Psoas muscle (tissue), 8 donors: ENCODE measurements around the gene RAPGEFL1. TPM values are rescaled to one million over a fixed set of nuclear protein-coding genes. Genes with fewer than 3 reads are reported as not detected.
A peak's percentile ranks its signal among the peaks of the same experiment; 100 is the strongest.

Experiments used
- ATAC-seq, 4 donors: fragments of 200-7000 bp; cut with Tn5 transposase; one replicate each; pipeline ENCODE4 v1.9.1; 2020; ENCODE audit warnings: moderate library complexity in 3 of 4, mild to moderate bottlenecking in 2 of 4
- DNase-seq, 2 donors: peaks; one replicate each; pipeline ENCODE4 v3.0.0-alpha.2; 2020
- H3K27ac ChIP-seq: fragments of 200-600 bp; one replicate; pipeline ENCODE4 v1.8.0; 2022
- H3K27me3 ChIP-seq, 3 donors: fragments of 200-600 bp in 1 of 3; one replicate each; pipeline versions ENCODE4 v1.6.1 to v1.8.0; 2013 to 2022; ENCODE audit warnings: low read length in 2 of 3, mild to moderate bottlenecking in 2 of 3, moderate library complexity in 1 of 3; ENCODE audit not compliant: insufficient read depth in 3 of 3
- H3K36me3 ChIP-seq, 2 donors: fragments of 200-600 bp in 1 of 2; one replicate each; pipeline versions ENCODE4 v1.6.1 to v1.8.0; 2013 to 2022; ENCODE audit warnings: low read depth in 1 of 2, mild to moderate bottlenecking in 1 of 2, moderate library complexity in 1 of 2; ENCODE audit not compliant: insufficient read depth in 1 of 2
- H3K4me1 ChIP-seq: fragments of 200-600 bp; one replicate; pipeline ENCODE4 v1.8.0; 2022
- H3K4me3 ChIP-seq: fragments of 200-600 bp; one replicate; pipeline ENCODE4 v1.8.0; 2022; ENCODE audit warnings: mild to moderate bottlenecking
- H3K9me3 ChIP-seq: fragments of 200-600 bp; one replicate; pipeline ENCODE4 v1.8.0; 2022
- CTCF ChIP-seq: fragments of 200-600 bp; IDR thresholded peaks from one replicate; pipeline ENCODE4 v1.8.0; 2022; ENCODE audit warnings: antibody characterized with exemption
- WGBS, 3 donors: extraction: QIAGEN DNeasy Blood & Tissue Kit; methylation state at CpG; one replicate each; pipeline versions ENCODE4 v1.1.6 to v1.1.7; 2013; 5-methylcytosine and 5-hydroxymethylcytosine counted together
- intact Hi-C, 2 donors: fragments of 100-400 bp; cut with DNase I; formaldehyde crosslinking; loops; one replicate each; pipeline versions ENCODE4 v1.11.0 to v1.14.2; 2022
- long read RNA-seq, 2 donors: library from polyadenylated mRNA; unstranded; transcript quantifications; one replicate each; pipeline ENCODE4 v2.0.0, GENCODE V29; 2021
- polyA plus RNA-seq, 3 donors: library from polyadenylated mRNA; stranded (reverse); fragments of 200-250 nt; gene quantifications; one replicate each; pipeline ENCODE4 v1.2.3, GENCODE V29; 2013
- total RNA-seq, 4 donors: library from RNA; stranded (reverse); fragmentation: NEBNext Ultra II Directional in 2 of 4; extraction: Animal tissue kit (Norgen Biotek cat#: 25700) in 2 of 4; gene quantifications; one replicate each; pipeline versions ENCODE4 v1.2.1 to v1.2.4, GENCODE V29; 2021 to 2023
- donor health status: healthy with polysubstance abuse.
- donor health status: DM: no; HTN: no; CAD: no; lungs with moderate emphysema.
- donor health status: Bipolar disorder and iron deficiency.
- donor health status: healthy.
- donor health status: DM: yes; HTN: yes; CAD: no.
- donor health status: DM: no; HTN: no; CAD: no.
- donor health status: DM: no; HTN: no; CAD: no.
- donor health status: DM: yes; HTN: yes; CAD: no.

Gene RAPGEFL1, protein sequence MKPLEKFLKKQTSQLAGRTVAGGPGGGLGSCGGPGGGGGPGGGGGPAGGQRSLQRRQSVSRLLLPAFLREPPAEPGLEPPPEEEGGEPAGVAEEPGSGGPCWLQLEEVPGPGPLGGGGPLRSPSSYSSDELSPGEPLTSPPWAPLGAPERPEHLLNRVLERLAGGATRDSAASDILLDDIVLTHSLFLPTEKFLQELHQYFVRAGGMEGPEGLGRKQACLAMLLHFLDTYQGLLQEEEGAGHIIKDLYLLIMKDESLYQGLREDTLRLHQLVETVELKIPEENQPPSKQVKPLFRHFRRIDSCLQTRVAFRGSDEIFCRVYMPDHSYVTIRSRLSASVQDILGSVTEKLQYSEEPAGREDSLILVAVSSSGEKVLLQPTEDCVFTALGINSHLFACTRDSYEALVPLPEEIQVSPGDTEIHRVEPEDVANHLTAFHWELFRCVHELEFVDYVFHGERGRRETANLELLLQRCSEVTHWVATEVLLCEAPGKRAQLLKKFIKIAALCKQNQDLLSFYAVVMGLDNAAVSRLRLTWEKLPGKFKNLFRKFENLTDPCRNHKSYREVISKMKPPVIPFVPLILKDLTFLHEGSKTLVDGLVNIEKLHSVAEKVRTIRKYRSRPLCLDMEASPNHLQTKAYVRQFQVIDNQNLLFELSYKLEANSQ
- total RNA-seq (1 to 10 TPM; 2.8 to 5.7 (median 3.9) TPM), polyA plus RNA-seq (1 to 10 TPM; 1.7 to 4.2 (median 3.5) TPM)
- long read RNA-seq, donor 1, partial matches to known transcripts, result 2 of 2 reads
- long read RNA-seq, donor 1, other reads (novel, unspliced or antisense), result 0 of 2 reads
- long read RNA-seq, donor 2, partial matches to known transcripts, result 1 of 2 reads
- long read RNA-seq, donor 2, other reads (novel, unspliced or antisense), result 1 of 2 reads

GRCh38 chr17:40177275-40177874, at the start of gene RAPGEFL1:
Gene RAPGEFL1 (plus strand): TSS chr17:40177470. CDS start chr17:40177862, 392 bp downstream.
- peaks cover 2 to 49% of the 10 kb centered on the region in 2 donors for H3K36me3 ChIP-seq
- ATAC-seq (peak; percentile 58 to 76 (median 68)), DNase-seq (peak; percentile 80 to 82)
- H3K4me3 ChIP-seq, result peak within 1 kb of the TSS; percentile 59
- H3K9me3 ChIP-seq, result no peaks in the 10 kb centered on the region
- intact Hi-C loops, result no loop called here
- 4 to 6% (median 5%) methylated on average over 38 to 57 of the region's 57 CpGs for WGBS, 3 donors
- TF ChIP-seq CTCF, result no peak
- no peak within 1 kb of the TSS for H3K27ac ChIP-seq
- H3K27me3 ChIP-seq, result no peaks in the 10 kb centered on the region
- H3K4me1 ChIP-seq, result peaks cover 7% of the 10 kb centered on the region

- WGBS, 3 donors, result 66 to 75% (median 67%) methylated on average over 5 of the region's 5 CpGs
- no peak overlapping the region for H3K27ac ChIP-seq
- no peak for ATAC-seq
- H3K4me1 ChIP-seq, result peaks cover 10% of the 10 kb centered on the region
- intact Hi-C loops, result no loop called here
- H3K36me3 ChIP-seq, result peaks cover 29 to 93% of the 10 kb centered on the region in 2 donors
- no peak overlapping the region for H3K4me3 ChIP-seq
- no peaks in the 10 kb centered on the region for H3K9me3 ChIP-seq
- no peak for TF ChIP-seq CTCF
- no peaks in the 10 kb centered on the region for H3K27me3 ChIP-seq
- DNase-seq, result no peak
These were observed 47.8 kb upstream of the RAPGEFL1 start for GRCh38 chr17:40129498-40129897.

- Histone ChIP-seq H3K4me1 (peaks cover under 1% of the 10 kb centered on the region), H3K27ac (no peak overlapping the region), H3K27me3 (no peaks in the 10 kb centered on the region), H3K9me3 (no peaks in the 10 kb centered on the region), H3K36me3 (peaks cover 36 to 100% of the 10 kb centered on the region in 2 donors), H3K4me3 (no peak overlapping the region)
- intact Hi-C loops, result no loop called here
- TF ChIP-seq CTCF, result no peak
- DNase-seq (no peak), ATAC-seq (peak in 2 of 4 donors; percentile 34 to 41)
- 78 to 88% (median 78%) methylated on average over 7 of the region's 7 CpGs for WGBS, 3 donors
These were observed 46.8 kb upstream of the RAPGEFL1 start for GRCh38 chr17:40130352-40131042.

DNA sequence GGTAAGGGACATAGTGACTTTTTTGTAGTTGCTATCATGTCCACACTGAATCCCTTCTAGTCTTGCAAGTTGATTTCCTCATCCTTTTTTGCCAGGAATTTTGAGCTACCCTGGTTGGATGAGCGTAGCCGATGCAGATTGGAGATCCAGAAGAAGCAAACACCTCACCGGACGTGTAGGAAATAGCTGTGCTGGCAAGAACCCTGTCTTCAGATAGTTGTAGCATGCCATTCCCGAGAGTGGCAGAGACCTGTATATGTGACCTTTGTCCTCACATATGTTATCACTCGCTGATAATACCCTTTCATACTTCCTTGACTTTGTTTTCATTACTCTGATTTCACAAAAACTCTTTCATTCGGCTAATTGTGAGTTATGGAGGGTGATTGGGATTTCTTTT, 43.1 kb upstream of the RAPGEFL1 start:
- intact Hi-C loops, result no loop called here
- ATAC-seq (no peak), DNase-seq (no peak)
- Histone ChIP-seq H3K36me3 (peaks cover 40 to 84% of the 10 kb centered on the region in 2 donors), H3K4me3 (no peak overlapping the region), H3K4me1 (peaks cover 5% of the 10 kb centered on the region), H3K27ac (no peak overlapping the region), H3K9me3 (no peaks in the 10 kb centered on the region), H3K27me3 (no peaks in the 10 kb centered on the region)
- TF ChIP-seq CTCF, result no peak
- WGBS, 3 donors, result 68 to 83% (median 71%) methylated on average over 7 of the region's 7 CpGs
